Esophagus (tissue), 2 donors: ENCODE measurements around the gene LOXHD1. TPM values are rescaled to one million over a fixed set of nuclear protein-coding genes. Genes with fewer than 3 reads are reported as not detected.

Source experiments
- H3K27ac ChIP-seq, 2 donors: one replicate each; pipeline ENCODE4 v1.5.1; 2013; ENCODE audit warnings: low read depth in 2 of 2, mild to moderate bottlenecking in 2 of 2, inconsistent platforms in 1 of 2, low read length in 1 of 2, moderate library complexity in 1 of 2
- H3K27me3 ChIP-seq, 2 donors: one replicate each; pipeline ENCODE4 v1.6.1; 2013; ENCODE audit warnings: low read length in 2 of 2, control low read depth in 1 of 2, mild to moderate bottlenecking in 1 of 2; ENCODE audit not compliant: insufficient read depth in 2 of 2, control insufficient read depth in 1 of 2
- H3K36me3 ChIP-seq, 2 donors: one replicate each; pipeline ENCODE4 v1.6.1; 2013; ENCODE audit warnings: low read length in 1 of 2; ENCODE audit not compliant: control insufficient read depth in 2 of 2, insufficient read depth in 2 of 2
- H3K4me1 ChIP-seq, 2 donors: one replicate each; pipeline ENCODE4 v1.6.1; 2013; ENCODE audit warnings: low read length in 1 of 2; ENCODE audit not compliant: control insufficient read depth in 2 of 2, insufficient read depth in 2 of 2
- H3K4me3 ChIP-seq, 2 donors: one replicate each; pipeline ENCODE4 v1.5.1; 2013; ENCODE audit warnings: low read length in 2 of 2, mild to moderate bottlenecking in 2 of 2, low read depth in 1 of 2, moderate library complexity in 1 of 2
- H3K9me3 ChIP-seq, 2 donors: one replicate each; pipeline ENCODE4 v1.6.1; 2013; ENCODE audit warnings: mild to moderate bottlenecking in 2 of 2, low read depth in 1 of 2, low read length in 1 of 2, moderate library complexity in 1 of 2; ENCODE audit not compliant: control insufficient read depth in 2 of 2, insufficient read depth in 1 of 2
- WGBS, 2 donors: extraction: QIAGEN DNeasy Blood & Tissue Kit; methylation state at CpG; one replicate each; pipeline ENCODE4 v1.1.7; 2013; 5-methylcytosine and 5-hydroxymethylcytosine counted together
- polyA plus RNA-seq, 2 donors: library from polyadenylated mRNA; stranded (reverse); fragments of 200-250 nt; gene quantifications; one replicate each; pipeline ENCODE4 v1.2.3, GENCODE V29; 2013
- donor health status: healthy with polysubstance abuse.
- donor health status: Bipolar disorder and iron deficiency.

The LOXHD1 gene
- under 1 TPM; 0.02 to 0.04 TPM for polyA plus RNA-seq

- Histone ChIP-seq H3K4me1 (no peaks in the 10 kb centered on the region), H3K4me3 (no peak within 1 kb of the TSS), H3K9me3 (no peaks in the 10 kb centered on the region), H3K27ac (no peak within 1 kb of the TSS), H3K36me3 (no peaks in the 10 kb centered on the region), H3K27me3 (no peaks in the 10 kb centered on the region)
- WGBS, 2 donors, result 74 to 79% methylated on average over 25 of the region's 25 CpGs
Measured at GRCh38 chr18:46657115-46657955, at the start of gene LOXHD1. LOXHD1 (minus strand) TSS chr18:46657220; CDS start chr18:46657033, 187 bp downstream.

GRCh38 chr18:46705521-46705920, 48.5 kb upstream of the LOXHD1 start:
- WGBS, 2 donors, result 42 to 43% methylated on average over 5 of the region's 5 CpGs
- no peaks in the 10 kb centered on the region for H3K4me1 ChIP-seq
- no peaks in the 10 kb centered on the region for H3K36me3 ChIP-seq
- no peaks in the 10 kb centered on the region for H3K27me3 ChIP-seq
- no peaks in the 10 kb centered on the region for H3K9me3 ChIP-seq
- no peak overlapping the region for H3K27ac ChIP-seq
- H3K4me3 ChIP-seq, result no peak overlapping the region

GRCh38 chr18:46704816-46705215, 47.8 kb upstream of the LOXHD1 start:
- Histone ChIP-seq H3K36me3 (no peaks in the 10 kb centered on the region), H3K4me1 (no peaks in the 10 kb centered on the region), H3K27ac (no peak overlapping the region), H3K9me3 (no peaks in the 10 kb centered on the region), H3K4me3 (no peak overlapping the region), H3K27me3 (no peaks in the 10 kb centered on the region)
- 74 to 87% methylated on average over 4 of the region's 4 CpGs for WGBS, 2 donors

- WGBS, 2 donors, result 74 to 76% methylated on average over 7 of the region's 7 CpGs
- H3K9me3 ChIP-seq, result no peaks in the 10 kb centered on the region
- H3K36me3 ChIP-seq, result no peaks in the 10 kb centered on the region
- H3K27me3 ChIP-seq, result no peaks in the 10 kb centered on the region
- H3K27ac ChIP-seq, result no peak overlapping the region
- H3K4me1 ChIP-seq, result no peaks in the 10 kb centered on the region
- H3K4me3 ChIP-seq, result no peak overlapping the region
Measured at GRCh38 chr18:46704189-46704588, 47.2 kb upstream of the LOXHD1 start.

GRCh38 chr18:46702471-46702870, 45.5 kb upstream of the LOXHD1 start:
- Histone ChIP-seq H3K27me3 (no peaks in the 10 kb centered on the region), H3K4me3 (no peak overlapping the region), H3K4me1 (no peaks in the 10 kb centered on the region), H3K36me3 (no peaks in the 10 kb centered on the region), H3K27ac (no peak overlapping the region), H3K9me3 (no peaks in the 10 kb centered on the region)
- WGBS, 2 donors, result 87 to 88% methylated on average over 6 of the region's 6 CpGs

GRCh38 chr18:46700066-46700824, 43.2 kb upstream of the LOXHD1 start:
- Histone ChIP-seq H3K4me3 (no peak overlapping the region), H3K27me3 (no peaks in the 10 kb centered on the region), H3K4me1 (no peaks in the 10 kb centered on the region), H3K27ac (no peak overlapping the region), H3K36me3 (no peaks in the 10 kb centered on the region), H3K9me3 (no peaks in the 10 kb centered on the region)
- WGBS, 2 donors, result 66 to 67% methylated on average over 5 of the region's 5 CpGs

GRCh38 chr18:46696702-46697101, 39.7 kb upstream of the LOXHD1 start:
- H3K4me3 ChIP-seq, result no peak overlapping the region
- H3K27me3 ChIP-seq, result no peaks in the 10 kb centered on the region
- H3K36me3 ChIP-seq, result no peaks in the 10 kb centered on the region

GRCh38 chr18:46696268-46696667, 39.2 kb upstream of the LOXHD1 start:
- Histone ChIP-seq H3K4me3 (no peak overlapping the region), H3K9me3 (no peaks in the 10 kb centered on the region), H3K27me3 (no peaks in the 10 kb centered on the region), H3K36me3 (no peaks in the 10 kb centered on the region), H3K27ac (no peak overlapping the region), H3K4me1 (no peaks in the 10 kb centered on the region)
- 58 to 76% methylated on average over 3 of the region's 3 CpGs for WGBS, 2 donors

More at GRCh38 chr18:46696702-46697101, 39.7 kb upstream of the LOXHD1 start:
- H3K9me3 ChIP-seq, result no peaks in the 10 kb centered on the region
- no peaks in the 10 kb centered on the region for H3K4me1 ChIP-seq
- no peak overlapping the region for H3K27ac ChIP-seq

- H3K4me3 ChIP-seq, result no peak overlapping the region
- H3K9me3 ChIP-seq, result no peaks in the 10 kb centered on the region
- H3K4me1 ChIP-seq, result no peaks in the 10 kb centered on the region
- H3K36me3 ChIP-seq, result no peaks in the 10 kb centered on the region
- WGBS, 2 donors, result 78 to 80% methylated on average over 2 of the region's 2 CpGs
- H3K27me3 ChIP-seq, result no peaks in the 10 kb centered on the region
- no peak overlapping the region for H3K27ac ChIP-seq
Measured at GRCh38 chr18:46693996-46694395, 37.0 kb upstream of the LOXHD1 start.
